Skeletal muscle satellite cell (primary cell): ENCODE data around the gene CLEC14A.

Experiments used
- H3K27me3 ChIP-seq: 2 replicates; pipeline ENCODE4 v1.7.0; 2013; ENCODE audit warnings: low read length; ENCODE audit not compliant: control insufficient read depth, insufficient read depth
- H3K36me3 ChIP-seq: 2 replicates; pipeline ENCODE4 v1.7.0; 2013; ENCODE audit warnings: mild to moderate bottlenecking, control low read depth, low read length; ENCODE audit not compliant: insufficient read depth
- H3K4me1 ChIP-seq: 2 replicates; pipeline ENCODE4 v1.7.0; 2013; ENCODE audit warnings: low read length; ENCODE audit not compliant: control insufficient read depth, insufficient read depth
- H3K4me2 ChIP-seq: 2 replicates; pipeline ENCODE4 v1.7.0; 2013; ENCODE audit warnings: mild to moderate bottlenecking, low read length
- H3K4me3 ChIP-seq: 2 replicates; pipeline ENCODE4 v1.7.0; 2013; ENCODE audit warnings: low read length
- H3K9ac ChIP-seq: 2 replicates; pipeline ENCODE4 v1.7.0; 2013; ENCODE audit warnings: mild to moderate bottlenecking, low read depth, low read length, moderate library complexity
- H3K9me3 ChIP-seq: replicated peaks from 2 replicates; pipeline ENCODE4 v1.7.0; 2013; ENCODE audit warnings: mild to moderate bottlenecking, control low read depth, low read length

CLEC14A gene

GRCh38 chr14:38243696-38244240, 12.1 kb downstream of the CLEC14A start:
- no peaks in the 10 kb centered on the region for H3K27me3 ChIP-seq
- H3K4me1 ChIP-seq, result peaks cover 5% of the 10 kb centered on the region
- no peak overlapping the region for H3K4me2 ChIP-seq
- no peaks in the 10 kb centered on the region for H3K9me3 ChIP-seq
- no peak overlapping the region for H3K9ac ChIP-seq
- no peaks in the 10 kb centered on the region for H3K36me3 ChIP-seq
- H3K4me3 ChIP-seq, result no peak overlapping the region

- H3K9ac ChIP-seq, result no peak overlapping the region
- H3K36me3 ChIP-seq, result no peaks in the 10 kb centered on the region
- H3K4me2 ChIP-seq, result no peak overlapping the region
- H3K4me3 ChIP-seq, result no peak overlapping the region
- no peaks in the 10 kb centered on the region for H3K9me3 ChIP-seq
- no peaks in the 10 kb centered on the region for H3K27me3 ChIP-seq
- H3K4me1 ChIP-seq, result peaks cover 19% of the 10 kb centered on the region
Measured at GRCh38 chr14:38238878-38239277, 17.0 kb downstream of the CLEC14A start.

GRCh38 chr14:38238332-38238731, 17.6 kb downstream of the CLEC14A start:
- Histone ChIP-seq H3K4me3 (no peak overlapping the region), H3K4me1 (peaks cover 19% of the 10 kb centered on the region), H3K4me2 (peak overlapping the region; percentile 10), H3K9ac (no peak overlapping the region), H3K27me3 (no peaks in the 10 kb centered on the region), H3K36me3 (no peaks in the 10 kb centered on the region), H3K9me3 (no peaks in the 10 kb centered on the region)

GRCh38 chr14:38233218-38233617, 22.7 kb downstream of the CLEC14A start:
- Histone ChIP-seq H3K4me3 (no peak overlapping the region), H3K4me2 (no peak overlapping the region), H3K36me3 (no peaks in the 10 kb centered on the region), H3K27me3 (no peaks in the 10 kb centered on the region), H3K9me3 (no peaks in the 10 kb centered on the region), H3K4me1 (peaks cover 9% of the 10 kb centered on the region), H3K9ac (no peak overlapping the region)

GRCh38 chr14:38226366-38226765, 29.5 kb downstream of the CLEC14A start:
- no peaks in the 10 kb centered on the region for H3K36me3 ChIP-seq
- no peaks in the 10 kb centered on the region for H3K27me3 ChIP-seq

GRCh38 chr14:38225946-38226345, 29.9 kb downstream of the CLEC14A start:
- no peaks in the 10 kb centered on the region for H3K4me1 ChIP-seq
- no peak overlapping the region for H3K9ac ChIP-seq
- no peak overlapping the region for H3K4me2 ChIP-seq
- no peak overlapping the region for H3K4me3 ChIP-seq
- no peaks in the 10 kb centered on the region for H3K9me3 ChIP-seq
- no peaks in the 10 kb centered on the region for H3K27me3 ChIP-seq
- no peaks in the 10 kb centered on the region for H3K36me3 ChIP-seq

More at GRCh38 chr14:38226366-38226765, 29.5 kb downstream of the CLEC14A start:
- Histone ChIP-seq H3K4me3 (no peak overlapping the region), H3K9ac (no peak overlapping the region), H3K9me3 (no peaks in the 10 kb centered on the region), H3K4me2 (no peak overlapping the region), H3K4me1 (no peaks in the 10 kb centered on the region)

- H3K9me3 ChIP-seq, result no peaks in the 10 kb centered on the region
- H3K4me3 ChIP-seq, result no peak overlapping the region
- no peaks in the 10 kb centered on the region for H3K36me3 ChIP-seq
- H3K9ac ChIP-seq, result no peak overlapping the region
- H3K4me1 ChIP-seq, result no peaks in the 10 kb centered on the region
- H3K4me2 ChIP-seq, result no peak overlapping the region
- no peaks in the 10 kb centered on the region for H3K27me3 ChIP-seq
Measured at GRCh38 chr14:38224338-38224737, 31.6 kb downstream of the CLEC14A start.

GRCh38 chr14:38221077-38221476, 34.8 kb downstream of the CLEC14A start:
- H3K36me3 ChIP-seq, result no peaks in the 10 kb centered on the region
- H3K4me1 ChIP-seq, result no peaks in the 10 kb centered on the region
- H3K4me2 ChIP-seq, result no peak overlapping the region
- no peaks in the 10 kb centered on the region for H3K9me3 ChIP-seq
- H3K9ac ChIP-seq, result no peak overlapping the region
- no peaks in the 10 kb centered on the region for H3K27me3 ChIP-seq
- H3K4me3 ChIP-seq, result no peak overlapping the region

GRCh38 chr14:38217553-38217952, 38.3 kb downstream of the CLEC14A start:
- Histone ChIP-seq H3K4me2 (no peak overlapping the region), H3K9me3 (no peaks in the 10 kb centered on the region), H3K4me3 (no peak overlapping the region), H3K27me3 (no peaks in the 10 kb centered on the region), H3K36me3 (no peaks in the 10 kb centered on the region), H3K4me1 (no peaks in the 10 kb centered on the region), H3K9ac (no peak overlapping the region)

GRCh38 chr14:38213001-38213400, 42.9 kb downstream of the CLEC14A start:
- Histone ChIP-seq H3K4me3 (no peak overlapping the region), H3K36me3 (no peaks in the 10 kb centered on the region), H3K4me2 (peak overlapping the region; percentile 92), H3K4me1 (peaks cover 17% of the 10 kb centered on the region), H3K9me3 (no peaks in the 10 kb centered on the region), H3K9ac (no peak overlapping the region), H3K27me3 (no peaks in the 10 kb centered on the region)

GRCh38 chr14:38212111-38212510, 43.8 kb downstream of the CLEC14A start:
- peak overlapping the region; percentile 93 for H3K4me3 ChIP-seq
- no peaks in the 10 kb centered on the region for H3K9me3 ChIP-seq
- H3K36me3 ChIP-seq, result no peaks in the 10 kb centered on the region
- H3K4me2 ChIP-seq, result peak overlapping the region; percentile 92
- H3K27me3 ChIP-seq, result no peaks in the 10 kb centered on the region
- H3K9ac ChIP-seq, result peak overlapping the region; percentile 85
- H3K4me1 ChIP-seq, result peaks cover 26% of the 10 kb centered on the region

GRCh38 chr14:38211255-38211735, 44.6 kb downstream of the CLEC14A start:
- H3K4me1 ChIP-seq, result peaks cover 27% of the 10 kb centered on the region
- peak overlapping the region; percentile 92 for H3K4me2 ChIP-seq
- no peaks in the 10 kb centered on the region for H3K9me3 ChIP-seq
- no peaks in the 10 kb centered on the region for H3K27me3 ChIP-seq
- peak overlapping the region; percentile 93 for H3K4me3 ChIP-seq
- H3K36me3 ChIP-seq, result no peaks in the 10 kb centered on the region
- H3K9ac ChIP-seq, result peak overlapping the region; percentile 85
